GM12892 (cell line): ENCODE measurements around the gene C3orf38.

Source experiments
- POLR2A ChIP-seq: IDR thresholded peaks from 2 replicates; pipeline ENCODE4 v1.6.1; 2011; ENCODE audit warnings: low read depth, low read length, control low read depth
- TAF1 ChIP-seq: IDR thresholded peaks from 2 replicates; pipeline ENCODE4 v1.6.1; 2011; ENCODE audit warnings: low read depth, mild to moderate bottlenecking, control low read depth, low read length, borderline replicate concordance

DNA sequence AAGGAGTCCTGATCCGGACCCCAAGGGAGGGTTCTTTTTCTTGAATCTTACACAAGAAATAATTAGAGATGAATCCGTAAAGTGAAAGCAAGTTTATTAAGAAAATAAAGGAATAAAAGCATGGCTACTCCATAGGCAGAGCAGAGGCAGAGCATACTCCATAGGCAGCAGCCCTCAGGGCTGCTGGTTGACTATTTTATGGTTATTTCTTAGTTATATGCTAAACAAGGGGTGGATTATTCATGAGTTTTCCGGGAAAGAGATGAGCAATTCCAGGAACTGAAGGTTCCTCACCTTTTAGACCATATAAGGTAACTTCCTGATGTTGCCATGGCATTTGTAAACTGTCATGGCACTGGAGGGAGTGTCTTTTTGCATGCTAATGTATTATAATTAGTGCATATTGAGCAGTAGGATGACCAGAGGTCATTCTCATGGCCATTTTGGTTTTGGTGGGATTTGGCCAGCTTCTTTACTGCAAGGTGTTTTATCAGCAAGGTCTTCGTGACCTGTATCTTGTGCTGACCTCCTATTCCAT is 42.2 kb downstream of the C3orf38 start:
- TF ChIP-seq POLR2A (no peak), TAF1 (no peak)
